CD4-positive, alpha-beta T cell treated with Interleukin-17A for 1 hour (primary cell): ENCODE measurements around the gene RNF180.
"Not testable (repeated sequence)": the region's sequence is repeated elsewhere in the genome, so short reads cannot be mapped to it uniquely, and the experiment has no call there.

ENCODE experiments used
- DNase-seq: peaks from one replicate; pipeline ENCODE4 v3.0.0-alpha.2; 2020

Gene RNF180

GRCh38 chr5:64181440-64181839, 15.8 kb downstream of the RNF180 start:
- no peak for DNase-seq

GRCh38 chr5:64183956-64184355, 18.3 kb downstream of the RNF180 start:
- DNase-seq = no peak

- no peak for DNase-seq
Observed at GRCh38 chr5:64184832-64185231, 19.2 kb downstream of the RNF180 start.

- no peak for DNase-seq
Observed at GRCh38 chr5:64188776-64189175, 23.1 kb downstream of the RNF180 start.

- DNase-seq = no peak
Observed at GRCh38 chr5:64190562-64191306, 25.1 kb downstream of the RNF180 start.

GRCh38 chr5:64195981-64196380, 30.3 kb downstream of the RNF180 start:
- DNase-seq = no peak

- no peak for DNase-seq
Observed at GRCh38 chr5:64199425-64199824, 33.8 kb downstream of the RNF180 start.

- DNase-seq = no peak
Observed at GRCh38 chr5:64201996-64202395, 36.4 kb downstream of the RNF180 start.

GRCh38 chr5:64206653-64207052, 41.0 kb downstream of the RNF180 start:
- no peak for DNase-seq

GRCh38 chr5:64207978-64208377, 42.3 kb downstream of the RNF180 start:
- DNase-seq = no peak

GRCh38 chr5:64209353-64209752, 43.7 kb downstream of the RNF180 start:
- DNase-seq = no peak

GRCh38 chr5:64210866-64211265, 45.2 kb downstream of the RNF180 start:
- DNase-seq = no peak

- no peak for DNase-seq
Observed at GRCh38 chr5:64213011-64213410, 47.4 kb downstream of the RNF180 start.

- DNase-seq = no peak
Observed at GRCh38 chr5:64213531-64213930, 47.9 kb downstream of the RNF180 start.

GRCh38 chr5:64214132-64214531, 48.5 kb downstream of the RNF180 start:
- DNase-seq = no peak

GRCh38 chr5:64221911-64222310, 56.3 kb downstream of the RNF180 start:
- DNase-seq = no peak

- not testable (repeated sequence) for DNase-seq
Observed at GRCh38 chr5:64225286-64225981, 59.8 kb downstream of the RNF180 start.

- DNase-seq = not testable (repeated sequence)
Observed at GRCh38 chr5:64227131-64227537, 61.5 kb downstream of the RNF180 start.

- DNase-seq = peak; percentile 18
Observed at GRCh38 chr5:64229163-64229774, 63.6 kb downstream of the RNF180 start.

- DNase-seq = no peak
Observed at GRCh38 chr5:64260756-64261155, 95.1 kb downstream of the RNF180 start.

- no peak for DNase-seq
Observed at GRCh38 chr5:64269164-64269563, 103.5 kb downstream of the RNF180 start.

GRCh38 chr5:64273276-64273675, 107.6 kb downstream of the RNF180 start:
- no peak for DNase-seq

GRCh38 chr5:64285188-64286130, 119.8 kb downstream of the RNF180 start:
- no peak for DNase-seq
